Mesenchymal stem cell (in vitro differentiated cells and primary cell): ENCODE data around the gene PLEKHG5.

ENCODE experiments used
- DNase-seq: peaks from one replicate; pipeline ENCODE4 v3.0.0-alpha.2; 2013
- H2AFZ ChIP-seq: one replicate; pipeline ENCODE4 v1.6.1; 2013; ENCODE audit warnings: low read depth, mild to moderate bottlenecking, control low read depth, inconsistent platforms, low read length, moderate library complexity
- H2AK5ac ChIP-seq: 2 replicates; pipeline ENCODE4 v1.6.1; 2013; ENCODE audit warnings: low read length, moderate library complexity, mild to moderate bottlenecking, inconsistent platforms; ENCODE audit not compliant: severe bottlenecking
- H2BK120ac ChIP-seq: one replicate; pipeline ENCODE4 v1.6.1; 2013; ENCODE audit warnings: low read depth, mild to moderate bottlenecking, inconsistent platforms, low read length, moderate library complexity
- H2BK12ac ChIP-seq, 2 experiments: one replicate each; pipeline ENCODE4 v1.6.1; 2013; ENCODE audit warnings: inconsistent platforms in 2 of 2, low read length in 2 of 2, mild to moderate bottlenecking in 2 of 2, moderate library complexity in 2 of 2, control low read depth in 1 of 2
- H2BK15ac ChIP-seq: one replicate; pipeline ENCODE4 v1.6.1; 2013; ENCODE audit warnings: mild to moderate bottlenecking, low read depth, inconsistent platforms; ENCODE audit not compliant: poor library complexity, severe bottlenecking
- H2BK5ac ChIP-seq: 2 replicates; pipeline ENCODE4 v1.6.1; 2013; ENCODE audit warnings: low read depth, mild to moderate bottlenecking, low read length, control low read depth, inconsistent platforms; ENCODE audit not compliant: poor library complexity, severe bottlenecking
- H3K14ac ChIP-seq, 2 experiments: one replicate each; pipeline ENCODE4 v1.6.1; 2013; ENCODE audit warnings: inconsistent platforms in 2 of 2, low read length in 2 of 2, control low read depth in 1 of 2, mild to moderate bottlenecking in 1 of 2, moderate library complexity in 1 of 2
- H3K18ac ChIP-seq, 2 experiments: one replicate each; pipeline ENCODE4 v1.6.1; 2013; ENCODE audit warnings: inconsistent platforms in 2 of 2, low read length in 2 of 2, control low read depth in 1 of 2, low read depth in 1 of 2, mild to moderate bottlenecking in 1 of 2
- H3K23ac ChIP-seq, 2 experiments: one replicate each; pipeline ENCODE4 v1.6.1; 2013; ENCODE audit warnings: inconsistent platforms in 2 of 2, low read length in 2 of 2, mild to moderate bottlenecking in 2 of 2, moderate library complexity in 2 of 2, control low read depth in 1 of 2
- H3K27ac ChIP-seq: 2 replicates; pipeline ENCODE4 v1.5.1; 2013; ENCODE audit warnings: mild to moderate bottlenecking, moderate library complexity, low read length, control low read depth, inconsistent platforms; ENCODE audit not compliant: poor library complexity, severe bottlenecking
- H3K27me3 ChIP-seq, 2 experiments: 2 replicates each; pipeline versions ENCODE4 v1.6.1 to v1.7.0; 2013; ENCODE audit warnings: low read length in 2 of 2, mild to moderate bottlenecking in 2 of 2, moderate library complexity in 2 of 2, control low read depth in 1 of 2, inconsistent platforms in 1 of 2; ENCODE audit not compliant: control insufficient read depth in 1 of 2, insufficient read depth in 1 of 2
- H3K36me3 ChIP-seq, 2 experiments: 2 replicates each; pipeline versions ENCODE4 v1.6.1 to v1.7.0; 2013; ENCODE audit warnings: low read length in 2 of 2, control low read depth in 1 of 2, inconsistent platforms in 1 of 2, low read depth in 1 of 2, mild to moderate bottlenecking in 1 of 2; ENCODE audit not compliant: insufficient read depth in 2 of 2, control insufficient read depth in 1 of 2
- H3K4ac ChIP-seq, 2 experiments: one replicate each; pipeline ENCODE4 v1.6.1; 2013; ENCODE audit warnings: inconsistent platforms in 2 of 2, low read length in 2 of 2, mild to moderate bottlenecking in 2 of 2, moderate library complexity in 2 of 2, control low read depth in 1 of 2, low read depth in 1 of 2
- H3K4me1 ChIP-seq: 2 replicates; pipeline ENCODE4 v1.6.1; 2013; ENCODE audit warnings: low read depth, low read length, control low read depth; ENCODE audit not compliant: control insufficient read depth, insufficient read depth
- H3K4me2 ChIP-seq: 2 replicates; pipeline ENCODE4 v1.6.1; 2013; ENCODE audit warnings: low read length, mild to moderate bottlenecking, inconsistent platforms; ENCODE audit not compliant: poor library complexity, severe bottlenecking
- H3K4me3 ChIP-seq, 2 experiments: 2 replicates each; pipeline versions ENCODE4 v1.5.1 to v1.7.0; 2013; ENCODE audit warnings: low read length in 2 of 2, mild to moderate bottlenecking in 2 of 2, control low read depth in 1 of 2, low read depth in 1 of 2; ENCODE audit not compliant: insufficient read depth in 1 of 2
- H3K79me1 ChIP-seq: replicated peaks from 2 replicates; pipeline ENCODE4 v1.6.1; 2013; ENCODE audit warnings: mild to moderate bottlenecking, control low read depth, low read length, inconsistent platforms; ENCODE audit not compliant: poor library complexity, severe bottlenecking
- H3K9ac ChIP-seq: 2 replicates; pipeline ENCODE4 v1.7.0; 2013; ENCODE audit warnings: mild to moderate bottlenecking, low read length, moderate library complexity
- H3K9me3 ChIP-seq: 2 replicates; pipeline ENCODE4 v1.7.0; 2013; ENCODE audit warnings: mild to moderate bottlenecking, low read length; ENCODE audit not compliant: control insufficient read depth
- H4K8ac ChIP-seq: one replicate; pipeline ENCODE4 v1.6.1; 2013; ENCODE audit warnings: inconsistent platforms, mild to moderate bottlenecking, low read length, moderate library complexity
- H4K91ac ChIP-seq: one replicate; pipeline ENCODE4 v1.6.1; 2013; ENCODE audit warnings: mild to moderate bottlenecking, low read length, inconsistent platforms
- WGBS: methylation state at CpG from one replicate; pipeline ENCODE4 v1.1.7; 2013; ENCODE audit warnings: mixed read lengths; 5-methylcytosine and 5-hydroxymethylcytosine counted together

Gene PLEKHG5

DNA sequence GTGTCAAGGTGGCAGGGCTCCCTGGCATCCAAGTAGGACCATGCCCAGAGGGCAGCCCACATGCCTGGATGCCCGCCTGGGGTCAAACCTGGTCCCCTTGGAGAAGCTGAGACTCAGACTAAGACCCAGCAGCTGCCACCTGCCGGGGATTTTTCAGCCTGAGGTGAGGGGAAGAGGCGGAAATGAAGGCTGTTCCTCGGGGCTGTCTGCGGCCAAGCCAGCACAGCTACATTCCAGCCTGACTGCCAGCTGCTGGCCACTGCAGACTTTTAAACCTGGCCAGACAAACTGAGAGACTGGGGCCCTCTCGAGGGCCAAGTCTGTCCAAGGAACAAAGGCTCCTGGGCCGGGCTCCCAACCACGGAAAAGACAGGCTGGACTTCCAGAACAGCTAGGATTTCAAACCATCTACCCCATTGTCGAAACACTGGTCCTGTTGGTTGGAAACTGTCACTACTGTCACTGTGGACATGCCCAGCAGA, 21.9 kb upstream of the PLEKHG5 start:
- Histone ChIP-seq H4K8ac (no peak overlapping the region), H3K27ac (no peak overlapping the region), H4K91ac (no peak overlapping the region), H3K79me1 (no peaks in the 10 kb centered on the region), H3K9me3 (no peaks in the 10 kb centered on the region), H3K4me3 (no peak overlapping the region), H3K18ac (no peak overlapping the region), H3K4ac (no peak overlapping the region), H3K9ac (no peak overlapping the region), H2BK120ac (no peak overlapping the region), H2BK15ac (no peak overlapping the region), H3K23ac (no peak overlapping the region), H2AFZ (no peak overlapping the region), H3K4me2 (no peak overlapping the region), H2BK12ac (no peak overlapping the region), H3K27me3 (peaks cover 0 to 9% of the 10 kb centered on the region in 2 experiments), H3K4me1 (peaks cover 7% of the 10 kb centered on the region), H2AK5ac (no peak overlapping the region), H2BK5ac (no peak overlapping the region), H3K36me3 (no peaks in the 10 kb centered on the region), H3K14ac (no peak overlapping the region)
- 81% methylated on average over 9 of the region's 9 CpGs for WGBS
- DNase-seq = no peak

DNA sequence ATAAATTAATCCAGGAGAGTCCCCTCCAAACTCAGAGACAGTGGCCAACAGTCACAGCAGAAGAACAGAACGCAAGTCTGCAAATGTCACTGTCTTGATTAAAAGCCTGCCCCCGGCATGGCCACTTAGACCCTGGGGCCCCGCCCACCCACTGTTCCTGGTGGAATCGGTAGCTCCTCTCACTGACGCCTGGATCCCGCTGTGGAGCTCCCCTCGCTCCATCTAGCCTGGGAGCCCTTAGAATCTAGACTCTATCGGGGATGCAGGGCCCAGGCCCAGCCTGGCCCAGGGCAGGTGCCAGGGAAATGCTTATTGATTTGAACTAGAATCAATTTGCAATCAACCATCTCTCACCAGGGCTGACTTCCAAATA, 21.4 kb upstream of the PLEKHG5 start:
- H2BK12ac ChIP-seq = no peak overlapping the region
- H2BK5ac ChIP-seq = no peak overlapping the region
- no peak overlapping the region for H3K18ac ChIP-seq
- DNase-seq = no peak
- H2BK15ac ChIP-seq = no peak overlapping the region
- H2BK120ac ChIP-seq = no peak overlapping the region
- H3K36me3 ChIP-seq = no peaks in the 10 kb centered on the region
- H4K8ac ChIP-seq = peak overlapping the region; percentile 9
- WGBS = 77% methylated on average over 8 of the region's 8 CpGs
- no peak overlapping the region for H3K27ac ChIP-seq
- H3K79me1 ChIP-seq = no peaks in the 10 kb centered on the region
- no peak overlapping the region for H2AFZ ChIP-seq
- H3K4ac ChIP-seq = no peak overlapping the region
- H2AK5ac ChIP-seq = no peak overlapping the region
- no peak overlapping the region for H3K9ac ChIP-seq
- no peak overlapping the region for H3K4me3 ChIP-seq
- H3K9me3 ChIP-seq = no peaks in the 10 kb centered on the region
- H4K91ac ChIP-seq = no peak overlapping the region
- no peak overlapping the region for H3K23ac ChIP-seq
- H3K4me2 ChIP-seq = no peak overlapping the region
- peaks cover 0 to 13% of the 10 kb centered on the region in 2 experiments for H3K27me3 ChIP-seq
- H3K14ac ChIP-seq = no peak overlapping the region
- peaks cover 7% of the 10 kb centered on the region for H3K4me1 ChIP-seq

DNA sequence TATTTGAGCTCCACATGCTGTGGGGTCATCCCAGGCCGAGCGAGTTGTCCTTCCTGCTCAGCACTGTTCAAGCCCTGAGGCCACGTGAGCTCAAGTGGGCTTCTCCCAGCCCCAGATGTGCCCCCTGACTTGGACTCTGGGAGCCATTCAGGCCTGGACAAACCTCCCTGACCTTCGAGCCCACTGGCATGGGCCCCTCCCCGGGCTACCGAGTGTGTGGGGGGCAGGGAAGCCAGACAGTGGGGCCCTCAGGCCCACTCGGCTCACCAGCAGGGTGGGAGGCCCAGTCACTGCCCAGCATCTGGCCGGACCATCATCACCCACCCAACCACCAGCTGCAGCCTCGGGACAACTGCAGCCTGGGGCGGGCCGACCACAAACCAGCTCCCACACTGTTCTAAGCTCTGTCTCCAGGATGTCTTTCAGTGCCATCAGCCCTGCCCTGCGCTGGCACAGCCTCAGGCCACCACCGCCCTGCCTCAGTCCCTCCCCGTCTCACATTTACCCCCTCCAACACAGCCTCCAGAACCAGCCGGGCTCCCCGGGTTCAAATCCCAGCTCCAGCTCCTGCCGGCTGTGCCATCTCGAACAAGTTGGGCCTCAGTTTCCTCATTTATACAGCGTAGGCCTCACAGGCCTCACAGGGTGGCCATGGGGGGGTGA, 20.9 kb upstream of the PLEKHG5 start:
- Histone ChIP-seq H2BK15ac (no peak overlapping the region), H3K4me2 (no peak overlapping the region), H4K8ac (peak overlapping the region; percentile 45), H3K4ac (no peak overlapping the region), H3K36me3 (no peaks in the 10 kb centered on the region), H3K23ac (no peak overlapping the region), H2BK120ac (no peak overlapping the region), H2AFZ (no peak overlapping the region), H3K9me3 (no peaks in the 10 kb centered on the region), H3K79me1 (no peaks in the 10 kb centered on the region), H3K4me1 (peaks cover 6% of the 10 kb centered on the region), H3K9ac (no peak overlapping the region), H3K27ac (no peak overlapping the region), H3K14ac (no peak overlapping the region), H4K91ac (no peak overlapping the region), H3K18ac (no peak overlapping the region), H2BK12ac (no peak overlapping the region), H2AK5ac (no peak overlapping the region), H3K4me3 (no peak overlapping the region), H2BK5ac (no peak overlapping the region), H3K27me3 (peaks cover 0 to 14% of the 10 kb centered on the region in 2 experiments)
- no peak for DNase-seq
- WGBS = 89% methylated on average over 16 of the region's 19 CpGs

- Histone ChIP-seq H3K79me1 (no peaks in the 10 kb centered on the region), H3K4me3 (no peak overlapping the region), H3K23ac (no peak overlapping the region), H2BK12ac (no peak overlapping the region), H3K4me1 (peaks cover 10% of the 10 kb centered on the region), H2BK120ac (no peak overlapping the region), H2AK5ac (no peak overlapping the region), H3K4ac (no peak overlapping the region), H4K8ac (peak overlapping the region; percentile 45), H3K27ac (no peak overlapping the region), H3K27me3 (peaks cover 0 to 19% of the 10 kb centered on the region in 2 experiments), H3K14ac (no peak overlapping the region), H2AFZ (no peak overlapping the region), H3K9ac (no peak overlapping the region), H2BK15ac (no peak overlapping the region), H3K36me3 (no peaks in the 10 kb centered on the region), H4K91ac (peak overlapping the region; percentile 59), H3K18ac (no peak overlapping the region), H3K9me3 (no peaks in the 10 kb centered on the region), H2BK5ac (no peak overlapping the region), H3K4me2 (no peak overlapping the region)
- DNase-seq = no peak
- WGBS = 84% methylated on average over 16 of the region's 16 CpGs
Measured at GRCh38 chr1:6511561-6512244, 20.2 kb upstream of the PLEKHG5 start.
